Epithelial cell of proximal tubule (primary cell): Measurements from ENCODE around the gene TNFAIP3. TPM values are rescaled to one million over a fixed set of nuclear protein-coding genes. Genes with fewer than 3 reads are reported as not detected.

ENCODE experiments used
- DNase-seq: peaks from one replicate; pipeline ENCODE4 v3.0.0-alpha.2; 2011; ENCODE audit warnings: low read depth
- H3K4me3 ChIP-seq: 2 replicates; pipeline ENCODE4 v1.5.1; 2011; ENCODE audit warnings: low read depth, mild to moderate bottlenecking, low read length
- CTCF ChIP-seq: conservative IDR thresholded peaks from 2 replicates; pipeline ENCODE4 v1.5.1; 2012; ENCODE audit warnings: low read depth, mild to moderate bottlenecking, low read length
- total RNA-seq: library from RNA; depleted of rRNA; stranded (reverse); fragments of >200 nt; gene quantifications from 2 replicates; pipeline ENCODE4 v1.2.3, GENCODE V29; 2015

The TNFAIP3 gene
- total RNA-seq, 1 donor from 2014 or later = 13.6 TPM

- no peak for TF ChIP-seq CTCF
- no peak for DNase-seq
- no peak overlapping the region for H3K4me3 ChIP-seq
Observed at GRCh38 chr6:137923866-137924653, 57.0 kb downstream of the TNFAIP3 start.

- no peak for DNase-seq
- H3K4me3 ChIP-seq = no peak overlapping the region
- no peak for TF ChIP-seq CTCF
Observed at GRCh38 chr6:137925141-137925698, 58.2 kb downstream of the TNFAIP3 start.

GRCh38 chr6:137926207-137926731 lies 59.2 kb downstream of the TNFAIP3 start:
- H3K4me3 ChIP-seq = no peak overlapping the region
- no peak for TF ChIP-seq CTCF
- peak; percentile 95 for DNase-seq

- H3K4me3 ChIP-seq = no peak overlapping the region
- DNase-seq = no peak
- TF ChIP-seq CTCF = no peak
Observed at GRCh38 chr6:137926985-137927384, 59.9 kb downstream of the TNFAIP3 start.

- TF ChIP-seq CTCF = no peak
- DNase-seq = no peak
- no peak overlapping the region for H3K4me3 ChIP-seq
Observed at GRCh38 chr6:137927777-137928218, 60.7 kb downstream of the TNFAIP3 start.

GRCh38 chr6:137928286-137928685 lies 61.2 kb downstream of the TNFAIP3 start:
- TF ChIP-seq CTCF = no peak
- DNase-seq = no peak
- no peak overlapping the region for H3K4me3 ChIP-seq
